GM12878 (cell line): ENCODE measurements around the gene HCST. TPM values are rescaled to one million over a fixed set of nuclear protein-coding genes. Genes with fewer than 3 reads are reported as not detected.

ENCODE experiments used
- ATAC-seq: fragments of 200-7000 bp; cut with Tn5 transposase; 3 replicates; pipeline ENCODE4 v1.9.1; 2020; ENCODE audit warnings: mild to moderate bottlenecking, moderate library complexity
- BruUV-seq: library from RNA; stranded (reverse); fragments of 400-500 nt; replicated peaks from 2 replicates; lab custom pipeline; 2021; lab: Mats Ljungman, UMichigan
- CTCF ChIA-PET: fragments of 300-600 bp; sonication (Branson Sonifier 250); formaldehyde crosslinking; extraction: SDS; loops from one replicate; lab custom pipeline; 2021; ENCODE audit warnings: inconsistent platforms; lab: Yijun Ruan, JAX
- POLR2A ChIA-PET: fragments of 350-600 bp; formaldehyde crosslinking; extraction: SDS; loops from one replicate; lab custom pipeline; 2021; ENCODE audit warnings: inconsistent platforms; lab: Charles Lee
- RAD21 ChIA-PET: fragments of 300-600 bp; sonication (Branson Sonifier 250); formaldehyde crosslinking; loops from one replicate; lab custom pipeline; 2023; ENCODE audit warnings: antibody characterized with exemption; ENCODE audit not compliant: unreplicated experiment; lab: Charles Lee
- SMC1A ChIA-PET: fragments of 300-600 bp; sonication (Branson Sonifier 250); formaldehyde crosslinking; loops from one replicate; lab custom pipeline; 2023; ENCODE audit not compliant: unreplicated experiment, uncharacterized antibody; lab: Charles Lee
- DNase-seq: peaks from one replicate; pipeline ENCODE4 v3.0.0-alpha.2; 2011; ENCODE audit warnings: low read depth, low spot score
- FAIRE-seq: peaks from 3 replicates; lab custom pipeline; 2011; peaks lifted over from hg19 to GRCh38; lab: Jason Lieb, UNC
- H2AFZ ChIP-seq: 2 replicates; pipeline ENCODE4 v1.6.0; 2011; ENCODE audit warnings: low read depth, low read length, control low read depth; ENCODE audit not compliant: control insufficient read depth
- H3K27ac ChIP-seq: 2 replicates; pipeline ENCODE4 v1.5.1; 2011; ENCODE audit warnings: control low read depth; ENCODE audit not compliant: control insufficient read depth, insufficient read depth
- H3K27me3 ChIP-seq, 2 experiments: replicated peaks in 1 of 2; 2 replicates each; pipeline versions ENCODE4 v1.6.0 to v1.6.1; 2011; ENCODE audit warnings: low read length in 1 of 2; ENCODE audit not compliant: control insufficient read depth in 2 of 2, insufficient read depth in 2 of 2
- H3K36me3 ChIP-seq, 2 experiments: 2 replicates each; pipeline ENCODE4 v1.5.1; 2011; ENCODE audit warnings: low read length in 1 of 2; ENCODE audit not compliant: control insufficient read depth in 2 of 2, insufficient read depth in 2 of 2
- H3K4me1 ChIP-seq: 2 replicates; pipeline ENCODE4 v1.6.1; 2011; ENCODE audit warnings: mild to moderate bottlenecking, low read length, moderate library complexity, mixed read lengths; ENCODE audit not compliant: control insufficient read depth, insufficient read depth
- H3K4me2 ChIP-seq: 2 replicates; pipeline ENCODE4 v1.6.0; 2011; ENCODE audit warnings: control low read depth; ENCODE audit not compliant: control insufficient read depth, insufficient read depth
- H3K4me3 ChIP-seq: fragments of 200-600 bp; sonication (generic); 2 replicates; pipeline ENCODE4 v1.5.1; 2016
- H3K79me2 ChIP-seq: 2 replicates; pipeline ENCODE4 v1.6.0; 2011; ENCODE audit warnings: low read length; ENCODE audit not compliant: control insufficient read depth, insufficient read depth
- H3K9ac ChIP-seq: 2 replicates; pipeline ENCODE4 v1.8.0; 2011; ENCODE audit warnings: low read length, control low read depth, mixed read lengths; ENCODE audit not compliant: control insufficient read depth, insufficient read depth
- H3K9me3 ChIP-seq: replicated peaks from 3 replicates; pipeline ENCODE4 v1.5.1; 2011; ENCODE audit warnings: mild to moderate bottlenecking, low read length; ENCODE audit not compliant: control insufficient read depth, insufficient read depth
- H4K20me1 ChIP-seq: 2 replicates; pipeline ENCODE4 v1.6.0; 2011; ENCODE audit not compliant: control insufficient read depth, insufficient read depth
- BMI1 ChIP-seq: fragments of 450-650 bp; IDR thresholded peaks from 2 replicates; pipeline ENCODE4 v1.6.1; 2016; ENCODE audit warnings: mild to moderate bottlenecking, moderate library complexity, borderline replicate concordance
- CREB1 ChIP-seq: IDR thresholded peaks from 2 replicates; pipeline ENCODE4 v1.6.1; 2012; ENCODE audit warnings: low read depth, mild to moderate bottlenecking, inconsistent platforms
- EGR1 ChIP-seq, 2 experiments: IDR thresholded peaks; 1 replicate in 1 of 2; 2 replicates in 1 of 2; pipeline ENCODE4 v1.6.1; 2011 to 2012; ENCODE audit warnings: low read depth in 2 of 2, low read length in 2 of 2, borderline replicate concordance in 1 of 2, mild to moderate bottlenecking in 1 of 2, moderate library complexity in 1 of 2
- EP300 ChIP-seq, 2 experiments: fragments of 150-350 bp in 1 of 2; IDR thresholded peaks; 2 replicates each; pipeline ENCODE4 v1.6.1; 2011 to 2012; ENCODE audit warnings: low read depth in 2 of 2, low read length in 2 of 2, borderline replicate concordance in 1 of 2, improper control_type of control experiment in 1 of 2, inconsistent platforms in 1 of 2; ENCODE audit not compliant: control insufficient read depth in 1 of 2
- FOS ChIP-seq: IDR thresholded peaks from 3 replicates; pipeline ENCODE4 v1.6.1; 2011; ENCODE audit warnings: borderline replicate concordance; ENCODE audit not compliant: insufficient read length; ENCODE audit errors: extremely low read depth
- GATAD2B ChIP-seq: fragments of 450-650 bp; conservative IDR thresholded peaks from 2 replicates; pipeline ENCODE4 v1.6.1; 2017; ENCODE audit warnings: low read depth, mild to moderate bottlenecking, moderate library complexity
- HCFC1 ChIP-seq: fragments of 150-350 bp; IDR thresholded peaks from 2 replicates; pipeline ENCODE4 v1.6.1; 2014; ENCODE audit warnings: low read length
- IKZF2 ChIP-seq, 2 experiments: fragments of 450-650 bp; IDR thresholded peaks; 2 replicates each; pipeline ENCODE4 v1.6.1; 2017; ENCODE audit warnings: mild to moderate bottlenecking in 2 of 2, moderate library complexity in 2 of 2
- MEF2B ChIP-seq: fragments of 450-650 bp; IDR thresholded peaks from 2 replicates; pipeline ENCODE4 v1.6.1; 2018; ENCODE audit warnings: mild to moderate bottlenecking, moderate library complexity; ENCODE audit not compliant: partially characterized antibody, poor library complexity, severe bottlenecking
- NRF1 ChIP-seq: conservative IDR thresholded peaks from 2 replicates; pipeline ENCODE4 v1.6.1; 2011; ENCODE audit warnings: mild to moderate bottlenecking, low read depth, low read length, improper control_type of control experiment
- RELA ChIP-seq: fragments of 450-650 bp; IDR thresholded peaks from 2 replicates; pipeline ENCODE4 v1.8.0; 2014; ENCODE audit warnings: borderline replicate concordance; ENCODE audit not compliant: partially characterized antibody
- SRF ChIP-seq, 2 experiments: IDR thresholded peaks; 2 replicates each; pipeline ENCODE4 v1.6.1; 2011; ENCODE audit warnings: low read depth in 2 of 2, low read length in 2 of 2, mild to moderate bottlenecking in 1 of 2, moderate library complexity in 1 of 2
- ZBED1 ChIP-seq: IDR thresholded peaks from 2 replicates; pipeline ENCODE4 v1.6.1; 2016; ENCODE audit warnings: borderline replicate concordance
- ZBTB40 ChIP-seq: fragments of 450-650 bp; IDR thresholded peaks from 2 replicates; pipeline ENCODE4 v1.6.1; 2016; ENCODE audit warnings: mild to moderate bottlenecking, moderate library complexity, borderline replicate concordance
- ZNF207 ChIP-seq: fragments of 450-650 bp; IDR thresholded peaks from 2 replicates; pipeline ENCODE4 v1.6.1; 2014; ENCODE audit warnings: antibody characterized with exemption, mild to moderate bottlenecking, borderline replicate concordance
- ZNF274 ChIP-seq: IDR thresholded peaks from one replicate; pipeline ENCODE4 v1.8.0; 2011; ENCODE audit not compliant: insufficient read length, insufficient read depth
- ZSCAN29 ChIP-seq: fragments of 450-650 bp; IDR thresholded peaks from 2 replicates; pipeline ENCODE4 v1.6.1; 2017; ENCODE audit warnings: mild to moderate bottlenecking, moderate library complexity
- WGBS: methylation state at CpG from one replicate; pipeline ENCODE4 v1.1.6; 2016; ENCODE audit warnings: low lambda C conversion rate; ENCODE audit not compliant: insufficient replicate concordance, insufficient coverage; ENCODE audit errors: missing lambda C conversion rate; 5-methylcytosine and 5-hydroxymethylcytosine counted together
- in situ Hi-C: fragments of 300-500 bp; cut with MboI; formaldehyde crosslinking; loops from 9 replicates; pipeline ENCODE4 v1.14.3; 2018; ENCODE audit warnings: mixed read lengths
- intact Hi-C: fragments of 100-400 bp; cut with micrococcal nuclease; formaldehyde crosslinking; loops from one replicate; pipeline ENCODE4 v1.14.2; 2022; ENCODE audit not compliant: unreplicated experiment
- polyA plus RNA-seq, 11 experiments: library from polyadenylated mRNA; depleted of rRNA in 4 of 11; unstranded in 6 of 11; stranded (reverse) in 5 of 11; fragments of >200 nt; fragmentation: Nextera tagmentation in 4 of 11; fragmentation: Illumina TruSeq in 1 of 11; extraction: Ambion mirVana in 4 of 11; extraction: Trizol in 1 of 11; gene quantifications; 1 replicate in 1 of 11; 2 replicates in 10 of 11; pipeline versions ENCODE4 v1.2.1 to v1.2.3, GENCODE V29; 2011 to 2016; ENCODE audit warnings: inconsistent platforms in 2 of 11, missing spikeins in 2 of 11, low read depth in 1 of 11
- total RNA-seq, 4 experiments: library from RNA; depleted of rRNA in 3 of 4; stranded (reverse); fragments of >200 nt in 3 of 4; fragmentation: Illumina TruSeq in 1 of 4; extraction: Trizol in 1 of 4; gene quantifications; 2 replicates each; pipeline versions ENCODE4 v1.2.1 to v1.2.3, GENCODE V29; 2013 to 2021

Gene HCST
- total and polyA plus RNA-seq, 10 of the 15 experiments (the other 5 are each of a cell fraction or from before 2014, with no cell fraction given), result 7.5 to 79.6 (median 33.6) TPM

GRCh38 chr19:35868823-35869326, 33.5 kb upstream of the HCST start (continued):
- TF ChIP-seq FOS, result no peak
- no peak for TF ChIP-seq EP300 (IDR thresholded peaks at IDR 0.05; ENCODE audit: borderline replicate concordance in 1 of 2, control insufficient read depth in 1 of 2, low read depth in 2 of 2, low read length in 2 of 2)
- no peak for TF ChIP-seq IKZF2 (IDR thresholded peaks at IDR 0.05)
- no peak for TF ChIP-seq ZSCAN29

GRCh38 chr19:35869327-35870123, 32.8 kb upstream of the HCST start:
- WGBS, result 2% methylated on average over 47 of the region's 51 CpGs
- Histone ChIP-seq H3K4me3 (peak overlapping the region; percentile 51; the same call in 1 of the 2 replicates), H3K4me2 (peak overlapping the region; percentile 45), H3K27ac (no peak overlapping the region), H2AFZ (peak overlapping the region; percentile 61), H3K4me1 (peaks cover 13% of the 10 kb centered on the region), H3K27me3 (peaks cover 2 to 4% of the 10 kb centered on the region in 2 experiments; a peak in 1 of 4 replicates), H3K36me3 (no peaks in the 10 kb centered on the region)
- ChIA-PET RAD21 (interaction anchor here (1.0 to 1.5 kb wide), 2 partner anchors 17 to 62 kb away, joined by 3 to 6 read pairs; partner anchors contain the start of gene NPHS1), CTCF (no interaction called here), SMC1A (no interaction called here)
- ATAC-seq (peak; percentile 79), DNase-seq (no peak), FAIRE-seq (peak; percentile 23)
- in situ Hi-C loops, result no loop called here
- intact Hi-C loops, result no loop called here
- TF ChIP-seq GATAD2B (0 out of 2 replicates have a peak, but pooled peaks have one; percentile 37), HCFC1 (no peak), RELA (no peak), EGR1 (IDR thresholded peaks at IDR 0.05; ENCODE audit: borderline replicate concordance in 1 of 2, low read depth in 2 of 2, low read length in 2 of 2) (peak in 1 of 2 experiments; percentile 67; a peak in 2 of 3 replicates), MEF2B (peak; percentile 91), CREB1 (no peak), NRF1 (0 out of 2 replicates have a peak, but pooled peaks have one; percentile 12), ZBTB40 (0 out of 2 replicates have a peak, but pooled peaks have one; percentile 30), ZBED1 (no peak), BMI1 (peak; percentile 95), ZNF207 (no peak), ZNF274 (no peak), SRF (IDR thresholded peaks at IDR 0.05; ENCODE audit: low read depth in 2 of 2, low read length in 2 of 2) (0 out of 4 replicates have a peak, but pooled peaks of 1 of the 2 experiments have one; percentile 8)
- TF ChIP-seq, all 136 proteins: peak for 7
- H3K9me3 ChIP-seq, result no peaks in the 10 kb centered on the region
- POLR2A ChIA-PET, result no interaction called here
- BruUV-seq, result no TSS peak
- no peaks in the 10 kb centered on the region for H3K79me2 ChIP-seq
- no peaks in the 10 kb centered on the region for H4K20me1 ChIP-seq
- H3K9ac ChIP-seq, result no peak overlapping the region
